WTC11 (cell line): Measurements from ENCODE around the gene RAB6A. TPM values are rescaled to one million over a fixed set of nuclear protein-coding genes. Genes with fewer than 3 reads are reported as not detected.

Experiments
- ATAC-seq: fragments of 200-7000 bp; cut with Tn5 transposase; 2 replicates; pipeline ENCODE4 v1.10.0; 2021; ENCODE audit warnings: mild to moderate bottlenecking, moderate library complexity
- CTCF ChIA-PET: fragments of 300-600 bp; sonication (Branson Sonifier 250); formaldehyde crosslinking; loops from one replicate; lab custom pipeline; 2021; ENCODE audit warnings: antibody characterized with exemption; lab: Charles Lee
- POLR2A ChIA-PET: fragments of 350-600 bp; sonication (Branson Sonifier 250); formaldehyde crosslinking; loops from one replicate; lab custom pipeline; 2021; ENCODE audit warnings: antibody characterized with exemption; lab: Charles Lee
- DNase-seq: peaks from one replicate; pipeline ENCODE4 v3.0.0; 2021; ENCODE audit warnings: low spot score
- H3K27ac Mint-ChIP-seq: 2 replicates; pipeline ENCODE4 v1.8.0; 2021; ENCODE audit warnings: mixed read lengths
- H3K27me3 Mint-ChIP-seq: 2 replicates; pipeline ENCODE4 v1.8.0; 2021; ENCODE audit warnings: low read depth, mild to moderate bottlenecking, moderate library complexity, mixed read lengths
- H3K36me3 Mint-ChIP-seq: 2 replicates; pipeline ENCODE4 v1.8.0; 2021; ENCODE audit warnings: mixed read lengths
- H3K4me1 Mint-ChIP-seq: 2 replicates; pipeline ENCODE4 v1.8.0; 2022; ENCODE audit warnings: mixed read lengths
- H3K4me3 Mint-ChIP-seq: 2 replicates; pipeline ENCODE4 v1.8.0; 2021; ENCODE audit warnings: mild to moderate bottlenecking, moderate library complexity, mixed read lengths
- H3K9me3 Mint-ChIP-seq: 2 replicates; pipeline ENCODE4 v1.8.0; 2021; ENCODE audit warnings: mixed read lengths
- AR ChIP-seq: fragments of 250-450 bp; sonication (Bioruptor Pico); IDR thresholded peaks from 2 replicates; pipeline ENCODE4 v1.9.0; 2021; ENCODE audit warnings: mild to moderate bottlenecking
- ATF3 ChIP-seq: sonication (generic); formaldehyde crosslinking; conservative IDR thresholded peaks from 2 replicates; pipeline ENCODE4 v1.8.1; 2022; ENCODE audit warnings: mild to moderate bottlenecking, missing genetic modification reagents
- ESRRA ChIP-seq: sonication (generic); formaldehyde crosslinking; IDR thresholded peaks from 2 replicates; pipeline ENCODE4 v1.8.1; 2022; ENCODE audit warnings: mild to moderate bottlenecking, missing genetic modification reagents, borderline replicate concordance
- FOXP4 ChIP-seq: sonication (generic); formaldehyde crosslinking; IDR thresholded peaks from 2 replicates; pipeline ENCODE4 v1.8.0; 2022; ENCODE audit warnings: mild to moderate bottlenecking, missing genetic modification reagents
- HMGA2 ChIP-seq: fragments of 250-450 bp; sonication (Bioruptor Pico); IDR thresholded peaks from 2 replicates; pipeline ENCODE4 v1.4.0; 2021; ENCODE audit warnings: mild to moderate bottlenecking, moderate library complexity
- HMGXB4 ChIP-seq: sonication (generic); formaldehyde crosslinking; IDR thresholded peaks from 2 replicates; pipeline ENCODE4 v1.8.1; 2023; ENCODE audit warnings: mild to moderate bottlenecking, moderate library complexity, missing genetic modification reagents
- NR1H2 ChIP-seq: sonication (generic); formaldehyde crosslinking; IDR thresholded peaks from 2 replicates; pipeline ENCODE4 v1.9.0; 2021; ENCODE audit warnings: mild to moderate bottlenecking, moderate library complexity, missing genetic modification reagents
- OVOL2 ChIP-seq: fragments of 250-450 bp; sonication (Bioruptor Pico); IDR thresholded peaks from 2 replicates; pipeline ENCODE4 v1.9.0; 2021; ENCODE audit warnings: mild to moderate bottlenecking, borderline replicate concordance
- PREB ChIP-seq: sonication (generic); formaldehyde crosslinking; IDR thresholded peaks from 2 replicates; pipeline ENCODE4 v1.8.1; 2022; ENCODE audit warnings: mild to moderate bottlenecking, missing genetic modification reagents, moderate library complexity, borderline replicate concordance
- USF1 ChIP-seq: sonication (generic); formaldehyde crosslinking; IDR thresholded peaks from 2 replicates; pipeline ENCODE4 v1.8.0; 2022; ENCODE audit warnings: mild to moderate bottlenecking, missing genetic modification reagents
- ZNF121 ChIP-seq: sonication (generic); formaldehyde crosslinking; IDR thresholded peaks from 2 replicates; pipeline ENCODE4 v1.8.0; 2023; ENCODE audit warnings: missing genetic modification reagents
- ZNF263 ChIP-seq: sonication (generic); formaldehyde crosslinking; IDR thresholded peaks from 2 replicates; pipeline ENCODE4 v1.8.1; 2022; ENCODE audit warnings: low read depth, mild to moderate bottlenecking, moderate library complexity, missing genetic modification reagents
- ZNF317 ChIP-seq: sonication (generic); formaldehyde crosslinking; IDR thresholded peaks from 2 replicates; pipeline ENCODE4 v1.8.1; 2023; ENCODE audit warnings: low read depth, mild to moderate bottlenecking, moderate library complexity, missing genetic modification reagents, borderline replicate concordance
- ZNF532 ChIP-seq: fragments of 250-450 bp; sonication (Bioruptor Pico); IDR thresholded peaks from 2 replicates; pipeline ENCODE4 v1.9.0; 2021; ENCODE audit warnings: mild to moderate bottlenecking, borderline replicate concordance
- total RNA-seq: library from RNA; stranded (reverse); gene quantifications from 3 replicates; pipeline ENCODE4 v1.2.3, GENCODE V29; 2021

RAB6A gene
- total RNA-seq, 1 experiment from 2014 or later = 107 TPM

- DNase-seq = no peak
- POLR2A ChIA-PET = no interaction called here
- H3K9me3 Mint-ChIP-seq = no peaks in the 10 kb centered on the region
Measured at GRCh38 chr11:73804712-73805111, 43.8 kb upstream of the RAB6A start.

GRCh38 chr11:73801136-73801535, 40.3 kb upstream of the RAB6A start:
- Mint-ChIP-seq H3K4me1 (0 out of 2 replicates have a peak, but pooled peaks cover 5% of the 10 kb centered on the region), H3K27ac (no peak overlapping the region), H3K4me3 (no peak overlapping the region), H3K36me3 (no peaks in the 10 kb centered on the region), H3K9me3 (no peaks in the 10 kb centered on the region), H3K27me3 (no peaks in the 10 kb centered on the region)
- ATAC-seq = no peak
- ChIA-PET POLR2A (interaction anchor here (0.7 kb wide), 1 partner anchor 16 kb away, joined by 4 read pairs; no protein-coding TSS in a partner anchor), CTCF (no interaction called here)
- DNase-seq = no peak
- TF ChIP-seq PREB (CRISPR knock-in tag) = no peak
- TF ChIP-seq ESRRA (CRISPR knock-in tag) = no peak
- TF ChIP-seq HMGXB4 = no peak
- TF ChIP-seq ZNF263 (CRISPR knock-in tag) = no peak
- TF ChIP-seq FOXP4 (CRISPR knock-in tag) = no peak
- no peak for TF ChIP-seq HMGA2 (CRISPR knock-in tag)
- no peak for TF ChIP-seq AR (CRISPR knock-in tag)
- no peak for TF ChIP-seq NR1H2 (CRISPR knock-in tag)
- TF ChIP-seq ATF3 (CRISPR knock-in tag) = no peak
- no peak for TF ChIP-seq OVOL2

More at GRCh38 chr11:73804712-73805111, 43.8 kb upstream of the RAB6A start:
- H3K27ac Mint-ChIP-seq = peak overlapping the region; percentile 11; the same call in 1 of the 2 replicates
- CTCF ChIA-PET = interaction anchor here (0.6 kb wide), 1 partner anchor 36 kb away, joined by 4 read pairs; no protein-coding TSS in a partner anchor
- no peaks in the 10 kb centered on the region for H3K27me3 Mint-ChIP-seq
- no peak overlapping the region for H3K4me3 Mint-ChIP-seq
- no peak for ATAC-seq
- TF ChIP-seq ESRRA (CRISPR knock-in tag) (no peak), USF1 (CRISPR knock-in tag) (no peak), ZNF532 (CRISPR knock-in tag) (no peak), ZNF317 (CRISPR knock-in tag) (no peak), ZNF121 (CRISPR knock-in tag) (no peak)
- peaks cover 13% of the 10 kb centered on the region; the same call in 1 of the 2 replicates for H3K36me3 Mint-ChIP-seq
- H3K4me1 Mint-ChIP-seq = 0 out of 2 replicates have a peak, but pooled peaks cover 7% of the 10 kb centered on the region
